Right ventricle myocardium inferior (tissue), 1 donor: Measurements from ENCODE around the gene LGR4. TPM values are rescaled to one million over a fixed set of nuclear protein-coding genes. Genes with fewer than 3 reads are reported as not detected.
A peak's percentile ranks its signal among the peaks of the same experiment; 100 is the strongest.

Source experiments
- ATAC-seq: fragments of 200-7000 bp; cut with Tn5 transposase; one replicate; pipeline ENCODE4 v1.9.1; 2020; ENCODE audit warnings: mild to moderate bottlenecking, moderate library complexity
- DNase-seq: peaks from one replicate; pipeline ENCODE4 v3.0.0; 2021; ENCODE audit errors: missing footprints
- intact Hi-C: fragments of 100-400 bp; cut with DNase I; formaldehyde crosslinking; loops from one replicate; pipeline ENCODE4 v1.11.0; 2022
- total RNA-seq: library from RNA; stranded (reverse); fragmentation: NEBNext Ultra II Directional; extraction: Animal tissue kit (Norgen Biotek cat#: 25700); gene quantifications from one replicate; pipeline ENCODE4 v1.2.1, GENCODE V29; 2021
- donor health status: DM: no; HTN: yes; CAD: no; lungs with severe emphysema.

LGR4 gene
- total RNA-seq, 1 donor from 2014 or later = 32.7 TPM

- no peak for DNase-seq
- intact Hi-C loops = no loop called here
- ATAC-seq = no peak
These were observed 27.0 kb downstream of the LGR4 start for GRCh38 chr11:27445625-27446024.

GRCh38 chr11:27444801-27445215, 27.8 kb downstream of the LGR4 start:
- ATAC-seq (no peak), DNase-seq (no peak)
- intact Hi-C loops = no loop called here

GRCh38 chr11:27443746-27444507, 28.7 kb downstream of the LGR4 start:
- ATAC-seq (no peak), DNase-seq (no peak)
- intact Hi-C loops = no loop called here

- intact Hi-C loops = no loop called here
- ATAC-seq (peak; percentile 7), DNase-seq (no peak)
These were observed 29.4 kb downstream of the LGR4 start for GRCh38 chr11:27443227-27443626.

GRCh38 chr11:27440090-27440489, 32.5 kb downstream of the LGR4 start:
- no peak for ATAC-seq
- intact Hi-C loops = no loop called here
- DNase-seq = no peak

GRCh38 chr11:27438595-27438981, 34.0 kb downstream of the LGR4 start:
- ATAC-seq (no peak), DNase-seq (no peak)
- intact Hi-C loops = no loop called here

- DNase-seq (no peak), ATAC-seq (peak; percentile 20)
- intact Hi-C loops = no loop called here
These were observed 34.6 kb downstream of the LGR4 start for GRCh38 chr11:27437829-27438594.

GRCh38 chr11:27436916-27437315, 35.7 kb downstream of the LGR4 start:
- ATAC-seq (no peak), DNase-seq (no peak)
- intact Hi-C loops = no loop called here

- intact Hi-C loops = no loop called here
- ATAC-seq (no peak), DNase-seq (no peak)
These were observed 38.8 kb downstream of the LGR4 start for GRCh38 chr11:27433742-27434141.

GRCh38 chr11:27431808-27432207, 40.8 kb downstream of the LGR4 start:
- no peak for DNase-seq
- intact Hi-C loops = no loop called here
- ATAC-seq = no peak

GRCh38 chr11:27429761-27430393, 42.7 kb downstream of the LGR4 start:
- intact Hi-C loops = no loop called here
- DNase-seq = no peak
- ATAC-seq = no peak

GRCh38 chr11:27427183-27427980, 45.2 kb downstream of the LGR4 start:
- ATAC-seq (peak; percentile 41), DNase-seq (no peak)
- intact Hi-C loops = no loop called here

GRCh38 chr11:27425814-27426213, 46.8 kb downstream of the LGR4 start:
- intact Hi-C loops = no loop called here
- no peak for ATAC-seq
- no peak for DNase-seq

GRCh38 chr11:27423125-27423524, 49.5 kb downstream of the LGR4 start:
- intact Hi-C loops = loop anchor here (5.0 kb wide), 1 partner anchor 44 kb away; no protein-coding TSS in a partner anchor
- ATAC-seq (peak; percentile 92), DNase-seq (peak; percentile 66)

GRCh38 chr11:27421819-27422494, 50.6 kb downstream of the LGR4 start:
- intact Hi-C loops = loop anchor here (5.0 kb wide), 1 partner anchor 45 kb away; no protein-coding TSS in a partner anchor
- ATAC-seq = no peak
- no peak for DNase-seq

GRCh38 chr11:27420722-27421572, 51.6 kb downstream of the LGR4 start:
- intact Hi-C loops = loop anchor here (5.0 kb wide), 1 partner anchor 46 kb away; no protein-coding TSS in a partner anchor
- ATAC-seq = no peak

GRCh38 chr11:27420217-27420616, 52.4 kb downstream of the LGR4 start:
- no peak for ATAC-seq
- intact Hi-C loops = loop anchor here (5.0 kb wide), 1 partner anchor 47 kb away; no protein-coding TSS in a partner anchor
- DNase-seq = no peak

More at GRCh38 chr11:27420722-27421572, 51.6 kb downstream of the LGR4 start:
- no peak for DNase-seq
